ENCODE results near the gene LARP6. TPM values are rescaled to one million over a fixed set of nuclear protein-coding genes. Genes with fewer than 3 reads are reported as not detected.

Gene LARP6
- total and polyA plus RNA-seq, 4 donors = 4.2 to 8.7 (median 6.8) TPM

DNA sequence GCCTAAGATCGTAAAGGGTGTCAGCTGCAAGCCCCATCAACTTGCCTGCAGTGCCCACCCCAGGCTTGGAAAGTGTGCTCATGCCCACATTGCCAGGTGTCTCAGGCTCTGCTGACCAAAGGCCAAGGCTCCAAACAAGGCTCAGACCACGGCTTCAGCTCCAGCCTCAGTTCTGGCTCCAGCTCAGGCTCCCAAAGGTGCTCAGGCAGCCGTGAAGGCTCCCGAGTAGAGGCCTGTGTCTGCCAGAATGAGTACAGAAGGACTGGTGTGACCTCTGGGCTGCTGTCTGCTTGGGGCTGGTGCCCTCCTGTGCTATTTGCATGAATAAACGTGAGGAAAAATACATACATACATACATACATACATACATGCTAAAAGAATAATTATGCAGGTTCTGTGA lies 62.7 kb downstream of the LARP6 start:
- peaks cover 0 to 19% (median 0%) of the 10 kb centered on the region in 3 donors for H3K27me3 ChIP-seq (ENCODE audit: control insufficient read depth in 3 of 3, insufficient read depth in 3 of 3, low read length in 2 of 3)
- no peak for ATAC-seq (ENCODE audit: insufficient read depth, low FRiP score)
- TF ChIP-seq, protein P1, sequence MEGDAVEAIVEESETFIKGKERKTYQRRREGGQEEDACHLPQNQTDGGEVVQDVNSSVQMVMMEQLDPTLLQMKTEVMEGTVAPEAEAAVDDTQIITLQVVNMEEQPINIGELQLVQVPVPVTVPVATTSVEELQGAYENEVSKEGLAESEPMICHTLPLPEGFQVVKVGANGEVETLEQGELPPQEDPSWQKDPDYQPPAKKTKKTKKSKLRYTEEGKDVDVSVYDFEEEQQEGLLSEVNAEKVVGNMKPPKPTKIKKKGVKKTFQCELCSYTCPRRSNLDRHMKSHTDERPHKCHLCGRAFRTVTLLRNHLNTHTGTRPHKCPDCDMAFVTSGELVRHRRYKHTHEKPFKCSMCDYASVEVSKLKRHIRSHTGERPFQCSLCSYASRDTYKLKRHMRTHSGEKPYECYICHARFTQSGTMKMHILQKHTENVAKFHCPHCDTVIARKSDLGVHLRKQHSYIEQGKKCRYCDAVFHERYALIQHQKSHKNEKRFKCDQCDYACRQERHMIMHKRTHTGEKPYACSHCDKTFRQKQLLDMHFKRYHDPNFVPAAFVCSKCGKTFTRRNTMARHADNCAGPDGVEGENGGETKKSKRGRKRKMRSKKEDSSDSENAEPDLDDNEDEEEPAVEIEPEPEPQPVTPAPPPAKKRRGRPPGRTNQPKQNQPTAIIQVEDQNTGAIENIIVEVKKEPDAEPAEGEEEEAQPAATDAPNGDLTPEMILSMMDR (IDR thresholded peaks at IDR 0.05; ENCODE audit: control extremely low read depth, extremely low read depth) = no peak

DNA sequence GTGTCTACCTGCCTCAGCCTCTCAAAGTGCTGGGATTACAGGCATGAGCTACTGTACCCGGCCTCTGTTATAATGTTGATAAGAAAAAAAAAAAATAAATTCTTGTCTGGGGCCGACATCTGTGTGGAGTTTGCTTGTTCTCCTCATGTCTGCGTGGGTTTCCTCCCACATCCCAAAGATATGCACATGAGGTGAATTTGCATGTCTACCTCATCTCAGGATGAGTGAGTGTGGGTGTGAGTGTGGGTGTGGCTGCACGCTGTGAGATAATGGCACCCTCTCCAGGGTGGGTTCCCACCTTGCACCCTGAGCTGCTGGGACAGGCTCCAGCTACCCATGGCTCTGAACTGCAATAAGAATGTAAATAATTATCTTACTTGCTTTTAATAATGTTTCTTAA lies 64.7 kb downstream of the LARP6 start:
- H3K27ac ChIP-seq (ENCODE audit: low read depth in 1 of 2, low read length in 1 of 2) = no peak overlapping the region
- H3K9me3 ChIP-seq (ENCODE audit: control insufficient read depth in 4 of 4, insufficient read depth in 3 of 4, low read length in 3 of 4) = no peaks in the 10 kb centered on the region
- 69 to 88% methylated on average over 4 of the region's 4 CpGs for WGBS, 2 donors
- H3K36me3 ChIP-seq (ENCODE audit: control insufficient read depth in 4 of 4, insufficient read depth in 4 of 4, low read length in 4 of 4) = no peaks in the 10 kb centered on the region
- H3K9ac ChIP-seq (ENCODE audit: insufficient read depth in 1 of 2, low read length in 2 of 2) = no peak overlapping the region
- no peak overlapping the region for H3K4me3 ChIP-seq
- H3K4me1 ChIP-seq (ENCODE audit: control insufficient read depth in 5 of 5, insufficient read depth in 5 of 5, low read length in 5 of 5) = no peaks in the 10 kb centered on the region
- TF ChIP-seq, protein P1 (IDR thresholded peaks at IDR 0.05; ENCODE audit: control extremely low read depth, extremely low read depth) = no peak
- DNase-seq = no peak
- H3K27me3 ChIP-seq (ENCODE audit: control insufficient read depth in 3 of 3, insufficient read depth in 3 of 3, low read length in 2 of 3) = peaks cover 0 to 17% (median 3%) of the 10 kb centered on the region in 3 donors
- ATAC-seq (ENCODE audit: insufficient read depth, low FRiP score) = no peak

More for the DNA sequence above, 62.7 kb downstream of the LARP6 start:
- Histone ChIP-seq H3K36me3 (ENCODE audit: control insufficient read depth in 4 of 4, insufficient read depth in 4 of 4, low read length in 4 of 4) (no peaks in the 10 kb centered on the region), H3K4me1 (ENCODE audit: control insufficient read depth in 5 of 5, insufficient read depth in 5 of 5, low read length in 5 of 5) (peaks cover 0 to 2% (median 0%) of the 10 kb centered on the region in 5 donors), H3K4me3 (no peak overlapping the region), H3K27ac (ENCODE audit: low read depth in 1 of 2, low read length in 1 of 2) (no peak overlapping the region), H3K9me3 (ENCODE audit: control insufficient read depth in 4 of 4, insufficient read depth in 3 of 4, low read length in 3 of 4) (no peaks in the 10 kb centered on the region), H3K9ac (ENCODE audit: insufficient read depth in 1 of 2, low read length in 2 of 2) (no peak overlapping the region)
- 88 to 92% methylated on average over 5 of the region's 5 CpGs for WGBS, 2 donors
- DNase-seq = no peak

DNA sequence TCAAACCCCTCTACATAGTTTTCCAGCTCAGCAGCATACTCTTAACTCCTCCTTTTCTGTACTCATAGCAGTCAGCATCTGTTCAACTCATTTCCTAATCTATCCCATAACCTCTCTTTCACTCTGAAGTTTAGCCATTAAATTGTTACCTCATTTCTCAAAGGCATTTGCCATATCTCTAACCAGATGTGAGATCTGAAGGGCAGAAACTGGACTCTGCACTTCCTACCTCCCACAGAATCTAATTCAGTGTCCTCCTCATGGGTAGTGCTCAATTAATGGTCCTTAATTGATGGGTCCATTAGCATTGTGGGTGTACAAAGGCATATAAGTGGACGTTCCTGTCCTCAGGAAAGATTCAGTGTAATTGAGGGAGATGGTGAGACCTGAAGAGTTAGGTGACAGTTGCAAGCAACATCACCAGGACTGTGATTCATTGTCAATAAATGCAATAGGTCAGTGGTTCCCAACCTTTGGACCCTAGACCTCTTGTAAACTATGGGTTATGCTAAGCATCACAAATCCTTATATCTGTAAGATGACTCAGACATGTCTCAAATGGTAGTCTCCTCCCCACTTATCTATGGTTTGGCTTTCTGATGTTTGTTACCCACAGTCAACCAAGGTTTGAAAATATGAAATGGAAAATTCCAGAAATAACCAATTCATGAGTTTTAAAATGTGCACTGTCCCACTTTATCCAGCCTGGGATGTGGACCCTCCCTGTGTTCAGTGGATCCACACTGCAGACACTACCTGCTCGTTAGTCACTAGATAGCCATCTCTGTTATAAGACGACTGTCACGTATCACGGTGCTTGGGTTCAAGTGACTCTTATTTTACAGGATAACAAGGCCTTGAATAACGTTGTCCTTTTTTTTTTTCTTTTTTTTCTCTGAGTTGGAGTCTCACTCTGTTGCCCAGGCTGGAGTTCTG lies 65.6 kb downstream of the LARP6 start:
- H3K27ac ChIP-seq (ENCODE audit: low read depth in 1 of 2, low read length in 1 of 2) = peak overlapping the region in 1 of 2 donors; percentile 3
- H3K4me3 ChIP-seq = no peak overlapping the region
- no peaks in the 10 kb centered on the region for H3K4me1 ChIP-seq (ENCODE audit: control insufficient read depth in 5 of 5, insufficient read depth in 5 of 5, low read length in 5 of 5)
- no peak overlapping the region for H3K9ac ChIP-seq (ENCODE audit: insufficient read depth in 1 of 2, low read length in 2 of 2)
- peaks cover 0 to 22% (median 3%) of the 10 kb centered on the region in 3 donors for H3K27me3 ChIP-seq (ENCODE audit: control insufficient read depth in 3 of 3, insufficient read depth in 3 of 3, low read length in 2 of 3)
- no peak for ATAC-seq (ENCODE audit: insufficient read depth, low FRiP score)
- TF ChIP-seq, protein P1 (IDR thresholded peaks at IDR 0.05; ENCODE audit: control extremely low read depth, extremely low read depth) = no peak
- WGBS, 2 donors = 76 to 81% methylated on average over 6 of the region's 6 CpGs
- peak in 2 of 3 donors; percentile 30 to 46 for DNase-seq
- H3K9me3 ChIP-seq (ENCODE audit: control insufficient read depth in 4 of 4, insufficient read depth in 3 of 4, low read length in 3 of 4) = no peaks in the 10 kb centered on the region
- H3K36me3 ChIP-seq (ENCODE audit: control insufficient read depth in 4 of 4, insufficient read depth in 4 of 4, low read length in 4 of 4) = no peaks in the 10 kb centered on the region

All from lung (tissue), 12 donors.